CD14-positive monocyte (primary cell): ENCODE data around the gene KCNIP3. TPM values are rescaled to one million over a fixed set of nuclear protein-coding genes. Genes with fewer than 3 reads are reported as not detected.
"Not testable (repeated sequence)": the region's sequence is repeated elsewhere in the genome, so short reads cannot be mapped to it uniquely, and the experiment has no call there.

ENCODE experiments used
- DNase-seq, 3 donors: peaks; one replicate each; pipeline ENCODE4 v3.0.0-alpha.2; 2011 to 2022
- H2AFZ ChIP-seq: 2 replicates; pipeline ENCODE4 v1.6.0; 2012; ENCODE audit warnings: mild to moderate bottlenecking, low read depth, low read length, inconsistent platforms; ENCODE audit not compliant: insufficient read depth, poor library complexity, severe bottlenecking
- H3K27ac ChIP-seq, 2 donors: 1 replicate in 1 of 2; 2 replicates in 1 of 2; pipeline ENCODE4 v1.5.1; 2012 to 2013; ENCODE audit warnings: low read length in 2 of 2, control low read depth in 1 of 2, inconsistent platforms in 1 of 2, low read depth in 1 of 2, mild to moderate bottlenecking in 1 of 2
- H3K27me3 ChIP-seq, 2 donors: one replicate each; pipeline versions ENCODE4 v1.6.0 to v1.6.1; 2011 to 2013; ENCODE audit warnings: low read length in 2 of 2; ENCODE audit not compliant: control insufficient read depth in 2 of 2, insufficient read depth in 2 of 2
- H3K36me3 ChIP-seq, 2 donors: replicated peaks in 1 of 2; 1 replicate in 1 of 2; 2 replicates in 1 of 2; pipeline versions ENCODE4 v1.5.1 to v1.6.1; 2012 to 2013; ENCODE audit warnings: low read length in 2 of 2, control low read depth in 1 of 2, inconsistent platforms in 1 of 2, mild to moderate bottlenecking in 1 of 2; ENCODE audit not compliant: insufficient read depth in 2 of 2, control insufficient read depth in 1 of 2
- H3K4me1 ChIP-seq, 2 donors: 1 replicate in 1 of 2; 2 replicates in 1 of 2; pipeline versions ENCODE4 v1.5.1 to v1.6.1; 2012 to 2013; ENCODE audit warnings: low read length in 2 of 2, control low read depth in 1 of 2, inconsistent platforms in 1 of 2, mild to moderate bottlenecking in 1 of 2, moderate library complexity in 1 of 2; ENCODE audit not compliant: insufficient read depth in 2 of 2, control insufficient read depth in 1 of 2
- H3K4me2 ChIP-seq: replicated peaks from 2 replicates; pipeline ENCODE3; 2012; ENCODE audit warnings: low read length, moderate library complexity, mild to moderate bottlenecking; ENCODE audit not compliant: poor library complexity, severe bottlenecking; ENCODE audit errors: extremely low read depth
- H3K4me3 ChIP-seq, 3 experiments: fragments of 200-600 bp in 1 of 3; sonication (generic) in 1 of 3; replicated peaks in 1 of 3; 1 replicate in 2 of 3; 2 replicates in 1 of 3; pipeline ENCODE4 v1.5.1; 2011 to 2013; ENCODE audit warnings: low read length in 3 of 3, mild to moderate bottlenecking in 3 of 3, control low read depth in 2 of 3, low read depth in 2 of 3, inconsistent platforms in 1 of 3, moderate library complexity in 1 of 3
- H3K79me2 ChIP-seq: 2 replicates; pipeline ENCODE4 v1.6.0; 2012; ENCODE audit warnings: mild to moderate bottlenecking, control low read depth, inconsistent platforms, low read length, moderate library complexity; ENCODE audit not compliant: insufficient read depth
- H3K9ac ChIP-seq: 2 replicates; pipeline ENCODE4 v1.6.0; 2017; ENCODE audit warnings: low read length, mild to moderate bottlenecking; ENCODE audit not compliant: insufficient read depth, poor library complexity, severe bottlenecking
- H3K9me3 ChIP-seq, 2 donors: replicated peaks in 1 of 2; 1 replicate in 1 of 2; 2 replicates in 1 of 2; pipeline versions ENCODE4 v1.5.1 to v1.6.1; 2012 to 2013; ENCODE audit warnings: low read length in 2 of 2, control low read depth in 1 of 2; ENCODE audit not compliant: control insufficient read depth in 1 of 2, insufficient read depth in 1 of 2
- H4K20me1 ChIP-seq: 2 replicates; pipeline ENCODE4 v1.6.0; 2012; ENCODE audit warnings: mild to moderate bottlenecking, low read length, control low read depth, moderate library complexity; ENCODE audit not compliant: insufficient read depth
- H3K27ac Mint-ChIP-seq, 7 donors: one replicate each; pipeline ENCODE4 v1.8.0; 2020; ENCODE audit warnings: mild to moderate bottlenecking in 7 of 7, mixed read lengths in 7 of 7, moderate library complexity in 6 of 7, inconsistent platforms in 2 of 7
- H3K27me3 Mint-ChIP-seq, 3 donors: one replicate each; pipeline ENCODE4 v1.8.0; 2021 to 2022; ENCODE audit warnings: low read depth in 3 of 3, mild to moderate bottlenecking in 3 of 3, mixed read lengths in 3 of 3, moderate library complexity in 3 of 3, inconsistent platforms in 1 of 3
- H3K36me3 Mint-ChIP-seq, 2 donors: one replicate each; pipeline ENCODE4 v1.8.0; 2020; ENCODE audit warnings: mixed read lengths in 2 of 2, inconsistent platforms in 1 of 2, mild to moderate bottlenecking in 1 of 2
- H3K4me1 Mint-ChIP-seq: one replicate; pipeline ENCODE4 v1.8.0; 2020; ENCODE audit warnings: mild to moderate bottlenecking, mixed read lengths
- H3K4me3 Mint-ChIP-seq, 2 donors: one replicate each; pipeline ENCODE4 v1.8.0; 2020; ENCODE audit warnings: mild to moderate bottlenecking in 2 of 2, mixed read lengths in 2 of 2, moderate library complexity in 1 of 2
- H3K9me3 Mint-ChIP-seq, 7 donors: one replicate each; pipeline ENCODE4 v1.8.0; 2020 to 2022; ENCODE audit warnings: mixed read lengths in 7 of 7, mild to moderate bottlenecking in 6 of 7, moderate library complexity in 6 of 7, inconsistent platforms in 2 of 7
- WGBS: methylation state at CpG from one replicate; pipeline ENCODE4 v1.1.5; 2013; ENCODE audit warnings: missing lambda C conversion rate; ENCODE audit not compliant: insufficient coverage; 5-methylcytosine and 5-hydroxymethylcytosine counted together
- intact Hi-C, 2 donors: fragments of 100-400 bp; cut with micrococcal nuclease; formaldehyde crosslinking; loops; one replicate each; pipeline versions ENCODE4 v1.15.0 to v1.15.1; 2023
- polyA plus RNA-seq, 3 donors: library from polyadenylated mRNA; depleted of rRNA in 1 of 3; unstranded in 2 of 3; stranded (reverse) in 1 of 3; fragments of 300-500 nt in 2 of 3; fragments of >200 nt in 1 of 3; fragmentation: Illumina TruSeq in 2 of 3; gene quantifications; 1 replicate in 2 of 3; 2 replicates in 1 of 3; pipeline ENCODE4 v1.2.3, GENCODE V29; 2012 to 2021
- TF ChIP-seq, protein P1 (sequence below): fragments of 200-600 bp; IDR thresholded peaks from one replicate; pipeline ENCODE4 v1.8.0; 2022; ENCODE audit warnings: antibody characterized with exemption, mild to moderate bottlenecking

KCNIP3 gene
- polyA plus RNA-seq, 3 donors = not detected

- DNase-seq, H3K4me2 ChIP-seq, H2AFZ ChIP-seq, H3K4me3 Mint-ChIP-seq, H3K36me3 Mint-ChIP-seq, H3K4me3 ChIP-seq, H3K36me3 ChIP-seq, H3K27ac ChIP-seq, H3K9ac ChIP-seq, H3K27ac Mint-ChIP-seq, H4K20me1 ChIP-seq, H3K79me2 ChIP-seq, H3K9me3 Mint-ChIP-seq, H3K27me3 Mint-ChIP-seq, H3K27me3 ChIP-seq, H3K9me3 ChIP-seq: not testable (repeated sequence)
- intact Hi-C loops = loop anchor here in 1 of 2 donors (5.0 kb wide), 1 partner anchor 237 kb away; the partner anchor contains the start of gene ZNF2
- peaks cover 22% of the 10 kb centered on the region for H3K4me1 Mint-ChIP-seq
- 90% methylated on average over 2 of the region's 3 CpGs for WGBS
- peaks cover 17% of the 10 kb centered on the region in 2 donors for H3K4me1 ChIP-seq
Measured at GRCh38 chr2:95404676-95405075, 107.5 kb downstream of the KCNIP3 start.

DNA sequence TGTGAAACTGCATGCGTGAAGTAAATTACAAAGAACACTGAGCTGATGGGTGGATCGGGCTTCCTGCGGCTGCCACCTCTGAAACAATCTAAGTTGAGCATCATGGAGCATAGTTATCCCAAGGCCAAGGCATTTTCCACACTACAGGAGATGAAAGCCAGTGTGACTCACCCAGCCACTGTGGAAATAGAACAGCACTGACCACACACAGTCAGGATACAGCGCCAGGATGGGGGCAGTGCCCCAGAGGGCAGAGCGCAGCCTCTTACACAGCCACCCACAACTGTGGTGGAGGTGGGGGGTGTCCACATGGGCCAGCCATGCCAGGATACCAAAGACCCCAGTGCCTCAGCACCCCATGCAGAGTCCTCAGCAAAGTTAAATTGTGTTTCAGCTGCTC is 114.1 kb downstream of the KCNIP3 start:
- H3K27me3 Mint-ChIP-seq, H3K9me3 ChIP-seq, H3K36me3 ChIP-seq, DNase-seq, H3K4me3 Mint-ChIP-seq, H3K4me2 ChIP-seq, H3K27ac ChIP-seq, intact Hi-C loops, H3K4me3 ChIP-seq, H3K79me2 ChIP-seq, H4K20me1 ChIP-seq, H3K4me1 ChIP-seq, H3K9ac ChIP-seq, H2AFZ ChIP-seq, H3K4me1 Mint-ChIP-seq, H3K27me3 ChIP-seq, H3K36me3 Mint-ChIP-seq, H3K9me3 Mint-ChIP-seq: not testable (repeated sequence)
- peak overlapping the region in 1 of 7 donors; percentile 5 for H3K27ac Mint-ChIP-seq
- WGBS = 83% methylated on average over 2 of the region's 5 CpGs

- H3K9ac ChIP-seq, intact Hi-C loops, H3K36me3 ChIP-seq, H3K4me1 Mint-ChIP-seq, H3K4me3 Mint-ChIP-seq, H3K9me3 Mint-ChIP-seq, H3K27me3 ChIP-seq, H2AFZ ChIP-seq, H3K27me3 Mint-ChIP-seq, H4K20me1 ChIP-seq, H3K4me2 ChIP-seq, H3K27ac Mint-ChIP-seq, H3K27ac ChIP-seq, H3K79me2 ChIP-seq, H3K4me1 ChIP-seq, H3K36me3 Mint-ChIP-seq, H3K9me3 ChIP-seq, H3K4me3 ChIP-seq: not testable (repeated sequence)
- WGBS = 65% methylated on average over 5 of the region's 9 CpGs
- TF ChIP-seq, protein P1, sequence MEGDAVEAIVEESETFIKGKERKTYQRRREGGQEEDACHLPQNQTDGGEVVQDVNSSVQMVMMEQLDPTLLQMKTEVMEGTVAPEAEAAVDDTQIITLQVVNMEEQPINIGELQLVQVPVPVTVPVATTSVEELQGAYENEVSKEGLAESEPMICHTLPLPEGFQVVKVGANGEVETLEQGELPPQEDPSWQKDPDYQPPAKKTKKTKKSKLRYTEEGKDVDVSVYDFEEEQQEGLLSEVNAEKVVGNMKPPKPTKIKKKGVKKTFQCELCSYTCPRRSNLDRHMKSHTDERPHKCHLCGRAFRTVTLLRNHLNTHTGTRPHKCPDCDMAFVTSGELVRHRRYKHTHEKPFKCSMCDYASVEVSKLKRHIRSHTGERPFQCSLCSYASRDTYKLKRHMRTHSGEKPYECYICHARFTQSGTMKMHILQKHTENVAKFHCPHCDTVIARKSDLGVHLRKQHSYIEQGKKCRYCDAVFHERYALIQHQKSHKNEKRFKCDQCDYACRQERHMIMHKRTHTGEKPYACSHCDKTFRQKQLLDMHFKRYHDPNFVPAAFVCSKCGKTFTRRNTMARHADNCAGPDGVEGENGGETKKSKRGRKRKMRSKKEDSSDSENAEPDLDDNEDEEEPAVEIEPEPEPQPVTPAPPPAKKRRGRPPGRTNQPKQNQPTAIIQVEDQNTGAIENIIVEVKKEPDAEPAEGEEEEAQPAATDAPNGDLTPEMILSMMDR = peak; percentile 66
- peak in 2 of 3 donors; percentile 18 to 39 for DNase-seq
Measured at GRCh38 chr2:95414015-95414594, 117.0 kb downstream of the KCNIP3 start.

- WGBS = 100% methylated on average over 1 of the region's 3 CpGs
- H3K4me2 ChIP-seq, H4K20me1 ChIP-seq, intact Hi-C loops, H3K4me3 Mint-ChIP-seq, H3K27ac Mint-ChIP-seq, H3K4me1 ChIP-seq, H3K79me2 ChIP-seq, H3K27me3 ChIP-seq, H3K4me3 ChIP-seq, H3K36me3 ChIP-seq, H3K27ac ChIP-seq, H3K36me3 Mint-ChIP-seq, H3K9ac ChIP-seq, H3K9me3 Mint-ChIP-seq, H3K27me3 Mint-ChIP-seq, H3K4me1 Mint-ChIP-seq, H3K9me3 ChIP-seq, DNase-seq, H2AFZ ChIP-seq: not testable (repeated sequence)
Measured at GRCh38 chr2:95415138-95415537, 118.0 kb downstream of the KCNIP3 start.
